Stimulated activated CD8-positive, alpha-beta memory T cell treated with anti-CD3 and anti-CD28 coated beads, Interleukin-7, amount 100 ng/mL, for 4 hours (primary cell): Measurements from ENCODE around the gene PTPRN2.

ENCODE experiments used
- DNase-seq, 2 donors: peaks; one replicate each; pipeline ENCODE4 v3.0.0-alpha.2; 2020; ENCODE audit warnings: low read depth in 2 of 2

The PTPRN2 gene

GRCh38 chr7:158576050-158576762, 11.4 kb downstream of the PTPRN2 start:
- no peak for DNase-seq

- no peak for DNase-seq
Measured at GRCh38 chr7:158574308-158575036, 13.2 kb downstream of the PTPRN2 start.

GRCh38 chr7:158573310-158573709, 14.3 kb downstream of the PTPRN2 start:
- DNase-seq, result no peak

- DNase-seq, result no peak
Measured at GRCh38 chr7:158572000-158572828, 15.4 kb downstream of the PTPRN2 start.

GRCh38 chr7:158570449-158571170, 17.0 kb downstream of the PTPRN2 start:
- DNase-seq, result no peak

GRCh38 chr7:158569858-158570323, 17.7 kb downstream of the PTPRN2 start:
- no peak for DNase-seq

- no peak for DNase-seq
Measured at GRCh38 chr7:158568974-158569857, 18.4 kb downstream of the PTPRN2 start.

GRCh38 chr7:158567153-158567603, 20.4 kb downstream of the PTPRN2 start:
- DNase-seq, result no peak

- DNase-seq, result no peak
Measured at GRCh38 chr7:158564663-158565035, 23.0 kb downstream of the PTPRN2 start.

GRCh38 chr7:158563911-158564662, 23.5 kb downstream of the PTPRN2 start:
- no peak for DNase-seq

- no peak for DNase-seq
Measured at GRCh38 chr7:158563051-158563450, 24.6 kb downstream of the PTPRN2 start.

- no peak for DNase-seq
Measured at GRCh38 chr7:158562517-158562916, 25.1 kb downstream of the PTPRN2 start.

- no peak for DNase-seq
Measured at GRCh38 chr7:158561659-158562058, 26.0 kb downstream of the PTPRN2 start.

GRCh38 chr7:158560386-158560785, 27.2 kb downstream of the PTPRN2 start:
- DNase-seq, result no peak

- DNase-seq, result no peak
Measured at GRCh38 chr7:158559356-158559755, 28.3 kb downstream of the PTPRN2 start.

- no peak for DNase-seq
Measured at GRCh38 chr7:158558816-158559215, 28.8 kb downstream of the PTPRN2 start.

- no peak for DNase-seq
Measured at GRCh38 chr7:158557441-158557755, 30.2 kb downstream of the PTPRN2 start.

GRCh38 chr7:158556721-158557440, 30.7 kb downstream of the PTPRN2 start:
- no peak for DNase-seq

GRCh38 chr7:158555034-158555520, 32.5 kb downstream of the PTPRN2 start:
- DNase-seq, result no peak
